Epithelial cell of prostate (primary cell): ENCODE data around the gene MLPH.

Experiments
- DNase-seq: peaks from one replicate; pipeline ENCODE4 v3.0.0-alpha.2; 2011; ENCODE audit warnings: low read depth, low spot score
- H3K27ac ChIP-seq: fragments of 450-650 bp; 2 replicates; pipeline ENCODE4 v1.5.1; 2017; ENCODE audit warnings: mild to moderate bottlenecking

MLPH gene

DNA sequence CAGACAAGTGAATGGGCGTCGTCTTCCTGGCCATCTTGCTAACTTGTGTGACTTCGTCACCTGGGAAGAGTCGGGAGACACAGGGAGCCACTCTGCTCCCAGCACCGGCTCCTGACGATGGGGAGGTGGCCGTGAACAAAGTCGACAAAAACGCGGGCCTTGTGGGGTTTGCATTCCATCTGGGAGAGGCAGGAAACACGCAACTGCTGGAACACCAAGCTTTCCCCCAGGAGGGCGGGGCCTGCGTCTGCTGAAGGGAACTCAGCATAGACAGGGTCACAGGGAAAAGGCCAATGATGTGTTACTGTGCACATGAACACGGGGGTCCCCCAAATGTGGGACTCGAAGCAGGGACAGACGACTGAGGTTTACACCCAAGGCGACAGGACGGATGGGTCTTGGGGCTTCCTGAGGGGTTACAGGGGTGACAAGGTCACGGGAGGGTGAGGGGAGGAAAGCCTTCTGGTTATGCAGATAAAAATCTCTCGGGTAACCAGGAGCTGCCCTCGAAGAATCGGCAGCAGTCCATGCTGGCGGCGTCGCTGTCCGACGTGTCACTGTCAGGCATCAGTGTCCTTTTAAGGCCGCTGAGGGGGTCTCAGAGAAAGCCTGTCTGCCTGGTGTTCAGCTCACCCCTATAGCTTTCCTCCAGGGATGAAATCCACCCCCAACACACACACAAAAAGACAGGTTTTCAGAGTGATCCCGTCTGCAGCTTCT is 51.1 kb downstream of the MLPH start:
- DNase-seq, result no peak

DNA sequence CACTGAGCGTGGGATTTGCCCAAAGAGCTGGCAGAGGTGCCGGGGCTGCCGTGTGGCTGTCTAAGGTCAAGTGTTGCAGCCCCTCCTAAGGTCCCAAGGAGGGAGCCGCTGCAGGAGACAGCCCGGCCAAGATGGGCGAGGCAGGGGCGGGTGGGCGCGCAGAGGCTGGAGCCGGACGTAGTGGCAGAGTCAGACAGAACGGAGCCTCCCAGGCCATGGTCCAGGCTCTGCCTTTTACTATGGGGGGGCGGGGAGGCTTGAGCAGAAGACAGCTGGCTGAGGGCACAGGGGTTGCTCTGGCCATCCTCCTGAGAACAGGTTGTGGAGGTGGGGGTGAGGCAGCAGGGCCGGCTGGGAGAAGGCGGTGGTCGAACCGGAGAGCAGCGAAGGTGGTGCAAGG is 51.9 kb downstream of the MLPH start:
- no peak for DNase-seq
- no peak overlapping the region for H3K27ac ChIP-seq

More for the DNA sequence above, 51.1 kb downstream of the MLPH start:
- H3K27ac ChIP-seq, result no peak overlapping the region

DNA sequence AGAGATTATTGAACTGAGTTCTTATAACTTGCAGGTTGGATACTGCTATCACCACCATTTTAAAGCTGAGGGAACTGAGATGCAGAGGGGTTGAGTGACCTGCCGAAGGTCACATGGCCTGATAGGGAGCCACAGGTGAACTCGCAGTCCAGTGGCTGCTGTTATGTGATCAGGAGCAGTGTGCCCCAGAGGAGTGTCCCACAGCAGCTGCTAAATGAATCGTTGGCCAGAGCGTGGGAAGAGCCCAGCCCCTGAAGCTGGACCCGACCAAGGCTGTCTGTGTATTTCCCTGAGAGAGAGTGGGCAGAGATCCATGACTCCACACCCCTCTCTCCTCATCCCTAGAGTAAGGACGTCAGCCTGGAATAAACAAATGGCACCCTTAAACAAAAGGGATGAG is 52.6 kb downstream of the MLPH start:
- no peak for DNase-seq
- H3K27ac ChIP-seq, result no peak overlapping the region

DNA sequence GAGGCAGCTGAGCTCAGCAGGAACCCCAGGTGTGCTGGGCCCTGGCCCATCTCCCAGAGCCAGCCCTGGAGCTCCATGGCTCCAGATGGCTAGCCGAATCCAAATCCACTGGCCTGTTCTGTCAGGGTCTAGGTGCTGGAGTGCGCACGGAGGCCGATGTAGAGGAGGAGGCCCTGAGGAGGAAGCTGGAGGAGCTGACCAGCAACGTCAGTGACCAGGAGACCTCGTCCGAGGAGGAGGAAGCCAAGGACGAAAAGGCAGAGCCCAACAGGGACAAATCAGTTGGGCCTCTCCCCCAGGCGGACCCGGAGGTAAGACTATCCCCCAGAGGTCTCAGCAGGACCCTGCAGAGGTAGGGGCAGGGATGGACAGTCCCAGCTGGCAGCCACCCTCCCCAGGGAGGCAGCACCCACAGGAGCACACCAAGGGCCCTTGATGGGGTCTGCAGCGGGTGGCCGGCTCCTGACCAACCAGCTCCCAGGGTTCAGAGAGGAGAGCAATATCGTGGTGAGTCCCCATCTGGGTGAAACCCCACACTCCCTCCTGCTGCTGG is 53.2 kb downstream of the MLPH start:
- DNase-seq, result no peak
- no peak overlapping the region for H3K27ac ChIP-seq

DNA sequence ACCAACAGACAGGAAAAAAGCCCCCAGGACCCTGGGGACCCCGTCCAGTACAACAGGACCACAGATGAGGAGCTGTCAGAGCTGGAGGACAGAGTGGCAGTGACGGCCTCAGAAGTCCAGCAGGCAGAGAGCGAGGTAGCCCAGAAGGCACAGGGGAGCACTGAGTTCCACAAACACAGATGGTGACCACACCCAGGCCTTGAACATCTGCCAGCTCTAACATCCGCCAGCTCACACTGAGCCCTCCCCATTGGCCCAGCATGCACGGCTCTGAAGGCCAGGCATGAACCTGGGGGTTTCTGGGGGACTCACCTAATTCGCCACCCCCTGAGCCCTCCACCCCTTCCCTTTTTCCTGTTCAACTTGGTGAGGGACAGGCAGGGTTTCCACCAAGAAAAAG is 53.8 kb downstream of the MLPH start:
- no peak overlapping the region for H3K27ac ChIP-seq
- no peak for DNase-seq

DNA sequence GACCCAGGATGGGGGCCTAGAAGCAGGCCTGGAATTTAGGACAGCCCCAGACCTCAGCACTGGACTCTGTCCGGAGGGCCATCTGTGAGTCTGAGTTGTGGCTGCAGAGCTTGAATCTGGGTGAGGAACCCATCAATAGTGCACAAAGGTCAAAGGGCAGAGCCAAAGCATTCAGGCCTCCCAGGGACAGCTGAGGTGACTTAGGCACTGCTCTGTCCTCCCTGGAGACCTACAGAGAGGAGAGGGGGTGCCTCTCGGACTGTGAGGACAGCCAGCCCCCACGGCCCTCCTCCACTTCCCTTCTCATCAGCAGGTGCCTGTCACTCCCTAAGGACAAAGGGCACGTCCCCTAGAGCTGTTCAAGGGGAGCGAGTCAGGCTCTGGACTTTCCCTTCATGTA is 54.2 kb downstream of the MLPH start:
- H3K27ac ChIP-seq, result no peak overlapping the region
- DNase-seq, result no peak

DNA sequence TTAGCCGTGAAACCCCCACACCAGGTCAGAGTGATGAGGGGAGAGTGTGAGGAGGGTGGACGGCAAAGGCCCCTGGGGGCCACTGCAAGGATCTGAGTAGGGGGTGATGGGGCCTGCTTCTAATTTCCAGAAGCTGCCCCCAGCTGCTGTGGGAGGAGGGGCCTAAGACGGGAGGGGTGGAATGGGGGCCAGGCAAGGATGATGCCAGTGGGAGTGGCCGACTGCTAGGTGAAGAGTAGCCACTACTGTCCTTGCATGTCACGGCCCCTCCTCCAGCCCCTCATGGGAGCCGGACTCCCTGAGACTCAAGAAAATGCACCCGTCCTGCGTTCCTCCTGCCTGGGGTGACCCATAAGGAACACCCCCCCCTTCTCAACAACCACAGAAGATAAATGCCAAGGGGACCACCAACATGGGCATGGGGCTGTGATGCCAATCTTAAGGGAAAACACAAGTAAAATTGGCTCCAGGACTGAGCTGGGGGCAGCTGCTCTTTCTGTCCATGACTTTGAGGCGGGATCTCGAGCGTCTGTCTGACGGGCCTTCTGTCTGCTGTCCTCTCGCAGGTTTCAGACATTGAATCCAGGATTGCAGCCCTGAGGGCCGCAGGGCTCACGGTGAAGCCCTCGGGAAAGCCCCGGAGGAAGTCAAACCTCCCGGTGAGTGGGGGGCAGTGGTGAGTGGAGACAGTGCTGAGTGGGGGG is 55.1 kb downstream of the MLPH start:
- no peak for DNase-seq

GRCh38 chr2:237546040-237546875 is 59.2 kb downstream of the MLPH start:
- no peak overlapping the region for H3K27ac ChIP-seq
- no peak for DNase-seq

More for the DNA sequence above, 55.1 kb downstream of the MLPH start:
- H3K27ac ChIP-seq, result no peak overlapping the region

DNA sequence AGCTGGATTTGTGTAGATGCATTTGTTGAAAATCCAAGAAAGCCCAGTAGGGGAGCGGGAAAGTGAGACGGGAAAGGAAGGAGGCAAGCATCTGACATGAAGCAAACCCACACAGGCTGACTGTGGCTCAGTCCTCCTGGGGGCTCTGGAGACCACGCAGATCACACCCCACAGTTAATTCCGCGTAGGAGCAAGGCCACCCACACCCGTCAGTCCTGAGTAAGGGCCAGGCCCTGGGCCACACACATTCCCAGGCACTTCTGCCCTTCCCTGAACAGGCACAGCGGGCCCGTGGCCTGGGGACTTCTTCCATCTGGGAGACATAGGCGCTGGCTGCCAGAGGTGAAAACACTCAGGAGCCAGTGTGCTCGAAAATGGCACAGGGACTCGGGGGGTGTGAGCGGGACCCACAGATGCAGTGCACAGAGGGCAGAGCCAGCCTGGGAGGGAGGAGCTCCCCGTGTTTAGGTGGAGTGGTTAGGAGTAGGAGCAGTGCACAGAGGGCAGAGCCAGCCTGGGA is 59.9 kb downstream of the MLPH start:
- no peak overlapping the region for H3K27ac ChIP-seq

GRCh38 chr2:237547841-237548416 is 60.9 kb downstream of the MLPH start:
- H3K27ac ChIP-seq, result no peak overlapping the region
- DNase-seq, result no peak

More for the DNA sequence above, 59.9 kb downstream of the MLPH start:
- no peak for DNase-seq

DNA sequence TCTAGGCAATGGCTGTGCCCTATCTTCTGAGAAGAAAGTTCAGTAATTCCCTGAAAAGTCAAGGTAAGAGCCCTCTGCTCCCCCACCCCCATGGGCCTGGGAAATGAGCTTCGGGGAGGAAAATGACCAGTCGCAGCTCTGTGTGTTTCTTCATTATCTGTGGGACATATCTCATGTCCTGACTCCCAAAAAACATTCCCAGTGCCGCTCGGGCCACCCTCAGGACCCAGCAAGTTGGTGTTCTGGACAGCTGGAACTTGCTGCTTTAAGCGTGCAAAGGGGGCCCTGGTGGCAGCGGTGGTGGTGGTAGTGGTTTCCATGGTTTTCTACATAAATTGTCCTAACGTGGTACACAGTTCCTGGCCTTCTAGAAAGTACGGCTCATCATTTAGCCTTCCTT is 62.2 kb downstream of the MLPH start:
- H3K27ac ChIP-seq, result no peak overlapping the region

GRCh38 chr2:237549643-237550415 is 62.8 kb downstream of the MLPH start:
- H3K27ac ChIP-seq, result no peak overlapping the region
- DNase-seq, result no peak

More for the DNA sequence above, 62.2 kb downstream of the MLPH start:
- no peak for DNase-seq

- no peak overlapping the region for H3K27ac ChIP-seq
- no peak for DNase-seq
These were observed 64.1 kb downstream of the MLPH start for GRCh38 chr2:237551071-237551574.

GRCh38 chr2:237552908-237553307 is 65.9 kb downstream of the MLPH start:
- DNase-seq, result no peak
- H3K27ac ChIP-seq, result no peak overlapping the region

- DNase-seq, result no peak
- H3K27ac ChIP-seq, result no peak overlapping the region
These were observed 66.9 kb downstream of the MLPH start for GRCh38 chr2:237553948-237554347.

DNA sequence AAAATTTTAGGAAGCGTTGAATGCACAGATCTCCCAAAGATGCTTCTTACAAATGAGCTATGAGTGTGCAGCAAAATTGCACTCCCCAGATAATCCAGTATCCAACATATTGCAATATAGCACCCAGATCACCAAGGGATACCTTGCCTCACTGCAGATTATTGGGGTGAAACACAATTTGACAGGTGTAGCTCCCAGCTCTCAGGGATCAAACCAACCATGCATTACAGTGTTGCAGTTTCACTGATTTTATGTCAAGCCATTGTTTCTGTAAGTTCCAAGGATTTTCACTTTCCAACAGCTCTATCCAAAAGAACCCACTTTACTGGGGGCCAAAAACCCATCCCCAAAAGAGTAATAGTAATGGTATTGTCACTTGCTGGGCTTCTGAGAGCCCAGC is 68.5 kb downstream of the MLPH start:
- DNase-seq, result no peak
- H3K27ac ChIP-seq, result no peak overlapping the region

DNA sequence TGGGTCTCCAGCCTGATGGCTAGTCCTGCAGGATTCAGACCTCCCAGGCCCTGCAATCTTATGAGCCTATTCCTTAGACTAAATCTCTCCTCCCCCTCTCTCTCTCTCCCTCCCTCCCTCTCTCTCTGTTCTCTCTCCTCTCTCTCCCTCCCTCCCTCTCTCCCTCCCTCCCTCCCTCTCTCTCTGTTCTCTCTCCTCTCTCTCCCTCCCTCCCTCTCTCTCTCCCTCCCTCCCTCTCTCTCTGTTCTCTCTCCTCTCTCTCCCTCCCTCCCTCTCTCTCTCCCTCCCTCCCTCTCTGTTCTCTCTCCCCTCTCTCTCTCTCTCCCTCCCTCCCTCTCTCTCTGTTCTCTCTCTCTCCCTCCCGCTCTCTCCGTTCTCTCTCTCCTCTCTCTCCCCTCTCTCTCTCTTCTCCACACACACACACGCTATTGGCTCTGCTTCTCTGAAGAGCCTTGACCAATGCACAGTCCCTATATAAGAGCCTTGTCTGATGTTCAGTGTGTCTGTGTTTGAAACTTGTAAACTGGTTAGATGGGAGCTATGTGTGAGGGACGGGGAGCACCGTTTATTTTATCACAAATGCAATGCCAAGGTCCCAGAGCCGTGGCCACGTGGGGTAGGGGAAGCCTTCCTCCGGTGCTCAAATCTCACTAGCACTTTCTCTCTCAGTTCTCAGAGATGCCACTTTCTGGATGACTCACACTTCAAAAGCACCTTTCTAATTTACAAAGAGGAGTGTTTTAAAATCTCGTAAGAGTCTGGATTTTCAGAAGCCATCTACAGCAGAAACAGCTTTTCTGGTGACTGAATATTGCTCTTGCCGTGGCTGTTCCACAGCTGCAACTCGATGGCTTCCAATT is 70.0 kb downstream of the MLPH start:
- DNase-seq, result no peak
- no peak overlapping the region for H3K27ac ChIP-seq

- H3K27ac ChIP-seq, result no peak overlapping the region
- no peak for DNase-seq
These were observed 70.6 kb downstream of the MLPH start for GRCh38 chr2:237557633-237558015.
